IMR-90 (cell line): ENCODE data around the gene DYNC2LI1. TPM values are rescaled to one million over a fixed set of nuclear protein-coding genes. Genes with fewer than 3 reads are reported as not detected.

Experiments used
- ATAC-seq: fragments of 200-7000 bp; cut with Tn5 transposase; 2 replicates; pipeline ENCODE4 v1.9.1; 2020; ENCODE audit warnings: low read depth, mild to moderate bottlenecking, moderate library complexity
- BruUV-seq: library from RNA; stranded (reverse); fragments of 400-500 nt; replicated peaks from 2 replicates; lab custom pipeline; 2021; lab: Mats Ljungman, UMichigan
- CTCF ChIA-PET: fragments of 300-600 bp; formaldehyde crosslinking; extraction: SDS; loops from one replicate; lab custom pipeline; 2021; ENCODE audit warnings: antibody characterized with exemption; lab: Yijun Ruan, JAX
- POLR2A ChIA-PET: fragments of 300-600 bp; sonication (Branson Sonifier 250); formaldehyde crosslinking; loops from one replicate; lab custom pipeline; 2022; ENCODE audit warnings: antibody characterized with exemption; ENCODE audit not compliant: unreplicated experiment; lab: Charles Lee
- DNase-seq: peaks from one replicate; pipeline ENCODE4 v3.0.0; 2013
- H2AFZ ChIP-seq: replicated peaks from 2 replicates; pipeline ENCODE3; 2013; ENCODE audit warnings: low read length, mild to moderate bottlenecking; ENCODE audit not compliant: poor library complexity
- H2AK5ac ChIP-seq: 2 replicates; pipeline ENCODE4 v1.6.1; 2013; ENCODE audit warnings: low read depth, low read length, inconsistent platforms
- H2AK9ac ChIP-seq: replicated peaks from 2 replicates; pipeline ENCODE3; 2013; ENCODE audit warnings: mild to moderate bottlenecking, low read depth, low read length, moderate library complexity; ENCODE audit not compliant: poor library complexity
- H2BK120ac ChIP-seq: 2 replicates; pipeline ENCODE4 v1.6.1; 2013; ENCODE audit warnings: low read depth, low read length, inconsistent platforms
- H2BK15ac ChIP-seq: 3 replicates; pipeline ENCODE4 v1.6.1; 2013; ENCODE audit warnings: low read depth, low read length, inconsistent platforms
- H2BK20ac ChIP-seq: 2 replicates; pipeline ENCODE4 v1.6.1; 2013; ENCODE audit warnings: low read depth, mild to moderate bottlenecking, inconsistent platforms, low read length, moderate library complexity
- H2BK5ac ChIP-seq: 2 replicates; pipeline ENCODE4 v1.6.1; 2013; ENCODE audit warnings: mild to moderate bottlenecking, low read depth, low read length, inconsistent platforms; ENCODE audit not compliant: poor library complexity, severe bottlenecking
- H3K14ac ChIP-seq: replicated peaks from 2 replicates; pipeline ENCODE4 v1.6.1; 2013; ENCODE audit warnings: low read depth, low read length, inconsistent platforms
- H3K18ac ChIP-seq: 2 replicates; pipeline ENCODE4 v1.6.1; 2013; ENCODE audit warnings: low read depth, low read length, control low read depth
- H3K23ac ChIP-seq: 2 replicates; pipeline ENCODE4 v1.6.1; 2013; ENCODE audit warnings: low read depth, low read length, inconsistent platforms
- H3K27ac ChIP-seq: 2 replicates; pipeline ENCODE4 v1.5.1; 2013; ENCODE audit warnings: mild to moderate bottlenecking, control low read depth, low read length; ENCODE audit not compliant: insufficient read depth
- H3K27me3 ChIP-seq: 2 replicates; pipeline ENCODE4 v1.6.1; 2013; ENCODE audit warnings: low read length; ENCODE audit not compliant: control insufficient read depth, insufficient read depth
- H3K36me3 ChIP-seq: 2 replicates; pipeline ENCODE4 v1.6.1; 2013; ENCODE audit warnings: low read length, mixed read lengths; ENCODE audit not compliant: control insufficient read depth, insufficient read depth
- H3K4ac ChIP-seq: 2 replicates; pipeline ENCODE4 v1.6.1; 2013; ENCODE audit warnings: low read depth, low read length, inconsistent platforms
- H3K4me1 ChIP-seq: 2 replicates; pipeline ENCODE4 v1.6.1; 2013; ENCODE audit warnings: low read length, mixed read lengths; ENCODE audit not compliant: control insufficient read depth, insufficient read depth
- H3K4me2 ChIP-seq: 2 replicates; pipeline ENCODE4 v1.6.1; 2013; ENCODE audit warnings: low read depth, mild to moderate bottlenecking, control low read depth, low read length, moderate library complexity
- H3K4me3 ChIP-seq: 2 replicates; pipeline ENCODE4 v1.5.1; 2013; ENCODE audit warnings: low read depth, mild to moderate bottlenecking, control low read depth, low read length, moderate library complexity; ENCODE audit not compliant: insufficient read depth
- H3K56ac ChIP-seq: 2 replicates; pipeline ENCODE4 v1.6.1; 2013; ENCODE audit warnings: low read length, inconsistent platforms; ENCODE audit not compliant: insufficient read depth; ENCODE audit errors: extremely low read depth
- H3K79me1 ChIP-seq, 2 experiments: 2 replicates each; pipeline ENCODE4 v1.6.1; 2013; ENCODE audit warnings: low read length in 2 of 2, inconsistent platforms in 1 of 2, low read depth in 1 of 2
- H3K9ac ChIP-seq: 2 replicates; pipeline ENCODE4 v1.6.1; 2013; ENCODE audit warnings: low read depth, low read length, control low read depth
- H3K9me1 ChIP-seq: 2 replicates; pipeline ENCODE4 v1.6.1; 2013; ENCODE audit warnings: low read length, inconsistent platforms; ENCODE audit not compliant: insufficient read depth
- H3K9me3 ChIP-seq: 2 replicates; pipeline ENCODE4 v1.6.1; 2013; ENCODE audit warnings: low read length; ENCODE audit not compliant: control insufficient read depth, insufficient read depth
- H4K20me1 ChIP-seq: 2 replicates; pipeline ENCODE4 v1.6.1; 2013; ENCODE audit warnings: low read length, inconsistent platforms; ENCODE audit not compliant: insufficient read depth
- H4K5ac ChIP-seq: 2 replicates; pipeline ENCODE4 v1.6.1; 2013; ENCODE audit warnings: mild to moderate bottlenecking, low read depth, low read length, control low read depth
- H4K8ac ChIP-seq, 2 experiments: 2 replicates each; pipeline ENCODE4 v1.6.1; 2013; ENCODE audit warnings: low read depth in 2 of 2, low read length in 2 of 2, control low read depth in 1 of 2, inconsistent platforms in 1 of 2
- H4K91ac ChIP-seq: 2 replicates; pipeline ENCODE4 v1.6.1; 2013; ENCODE audit warnings: low read depth, low read length, inconsistent platforms; ENCODE audit not compliant: insufficient read depth
- CHD1 ChIP-seq: IDR thresholded peaks from 2 replicates; pipeline ENCODE4 v1.6.1; 2012; ENCODE audit warnings: low read depth, low read length, improper control_type of control experiment
- NFE2L2 ChIP-seq: fragments of 150-350 bp; IDR thresholded peaks from 2 replicates; pipeline ENCODE4 v1.6.1; 2016; ENCODE audit warnings: low read depth, mild to moderate bottlenecking, low read length
- WGBS, 2 experiments: methylation state at CpG; one replicate each; pipeline versions ENCODE4 v1.1.5 to v1.1.7; 2013; ENCODE audit warnings: missing lambda C conversion rate in 2 of 2; ENCODE audit not compliant: insufficient read length in 1 of 2; ENCODE audit errors: extremely low coverage in 2 of 2; 5-methylcytosine and 5-hydroxymethylcytosine counted together
- dilution Hi-C: fragments of 300-500 bp; cut with HindIII; formaldehyde crosslinking; loops from one replicate; pipeline ENCODE4 v1.14.3; 2018; ENCODE audit warnings: low sequenced_read_pairs; ENCODE audit not compliant: unreplicated experiment
- in situ Hi-C: fragments of 300-500 bp; cut with MboI; formaldehyde crosslinking; loops from 3 replicates; pipeline ENCODE4 v1.14.3; 2019; ENCODE audit warnings: low sequenced_read_pairs, inconsistent platforms, mixed read lengths
- intact Hi-C: fragments of 100-400 bp; cut with micrococcal nuclease; formaldehyde crosslinking; loops from 2 replicates; pipeline ENCODE4 v1.10.0; 2022
- polyA plus RNA-seq, 3 experiments: library from polyadenylated mRNA; depleted of rRNA; stranded (reverse); fragments of >200 nt; gene quantifications; 2 replicates each; pipeline ENCODE4 v1.2.3, GENCODE V29; 2012; ENCODE audit warnings: low replicate concordance in 1 of 3
- total RNA-seq: library from RNA; depleted of rRNA; stranded (reverse); fragments of >200 nt; gene quantifications from 2 replicates; pipeline ENCODE4 v1.2.3, GENCODE V29; 2012
- TF ChIP-seq, protein P1 (sequence below): fragments of 150-350 bp; IDR thresholded peaks from 2 replicates; pipeline ENCODE4 v1.6.1; 2016; ENCODE audit warnings: low read depth, mild to moderate bottlenecking, low read length, moderate library complexity, borderline replicate concordance

Gene DYNC2LI1
- total and polyA plus RNA-seq, 2 of the 4 experiments (the other 2 are of a cell fraction), result 5.2 to 10.4 TPM

DNA sequence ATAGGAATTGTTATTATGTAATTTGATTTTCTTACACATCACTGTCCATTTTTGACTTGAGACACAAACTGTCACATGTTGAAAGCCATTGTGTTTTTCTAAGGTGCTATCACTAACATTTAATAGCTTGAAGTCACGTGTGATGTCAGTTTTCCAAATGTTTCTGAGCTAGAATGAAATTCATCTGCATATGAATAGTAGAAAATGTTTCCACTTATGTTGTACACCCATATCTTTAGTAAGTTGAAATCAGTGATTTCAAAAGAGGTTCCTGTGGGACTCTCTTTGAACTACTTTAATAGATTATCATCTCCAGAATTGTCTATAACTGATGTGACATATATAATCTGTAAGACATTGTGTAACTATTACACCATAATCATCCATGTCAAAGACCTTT, 37.0 kb downstream of the DYNC2LI1 start:
- in situ Hi-C loops, result no loop called here
- Histone ChIP-seq H3K4me1 (no peaks in the 10 kb centered on the region), H4K20me1 (no peaks in the 10 kb centered on the region), H3K56ac (no peak overlapping the region), H3K79me1 (no peaks in the 10 kb centered on the region), H3K23ac (no peak overlapping the region), H3K4me3 (no peak overlapping the region), H3K9me3 (no peaks in the 10 kb centered on the region), H3K9me1 (no peaks in the 10 kb centered on the region), H3K14ac (no peak overlapping the region), H3K9ac (no peak overlapping the region), H2AFZ (no peak overlapping the region), H2AK5ac (no peak overlapping the region), H2BK120ac (no peak overlapping the region), H4K91ac (no peak overlapping the region), H3K4ac (no peak overlapping the region), H3K27ac (no peak overlapping the region), H3K4me2 (no peak overlapping the region), H3K18ac (no peak overlapping the region), H2AK9ac (no peak overlapping the region), H4K8ac (no peak overlapping the region), H2BK20ac (no peak overlapping the region), H3K36me3 (0 out of 2 replicates have a peak, but pooled peaks cover 4% of the 10 kb centered on the region), H3K27me3 (no peaks in the 10 kb centered on the region), H2BK15ac (no peak overlapping the region), H2BK5ac (no peak overlapping the region), H4K5ac (no peak overlapping the region)
- intact Hi-C loops, result no loop called here
- no CpG with 5 or more reads among the region's 1 CpG for WGBS, 2 experiments
- no peak for DNase-seq
- dilution Hi-C loops, result no loop called here
- TF ChIP-seq, protein P1, sequence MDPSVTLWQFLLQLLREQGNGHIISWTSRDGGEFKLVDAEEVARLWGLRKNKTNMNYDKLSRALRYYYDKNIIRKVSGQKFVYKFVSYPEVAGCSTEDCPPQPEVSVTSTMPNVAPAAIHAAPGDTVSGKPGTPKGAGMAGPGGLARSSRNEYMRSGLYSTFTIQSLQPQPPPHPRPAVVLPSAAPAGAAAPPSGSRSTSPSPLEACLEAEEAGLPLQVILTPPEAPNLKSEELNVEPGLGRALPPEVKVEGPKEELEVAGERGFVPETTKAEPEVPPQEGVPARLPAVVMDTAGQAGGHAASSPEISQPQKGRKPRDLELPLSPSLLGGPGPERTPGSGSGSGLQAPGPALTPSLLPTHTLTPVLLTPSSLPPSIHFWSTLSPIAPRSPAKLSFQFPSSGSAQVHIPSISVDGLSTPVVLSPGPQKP, result no peak
- TF ChIP-seq CHD1 (no peak), NFE2L2 (no peak)
- BruUV-seq, result no TSS peak
- CTCF ChIA-PET, result no interaction called here
- no peak for ATAC-seq
- POLR2A ChIA-PET, result no interaction called here
